ENCODE results near the gene GALNT17.

GALNT17 gene

GRCh38 chr7:71558806-71559613 is 427.1 kb downstream of the GALNT17 start:
- TF ChIP-seq CTCF (IDR thresholded peaks at IDR 0.05; ENCODE audit: extremely low read depth, missing control alignments): no peak
- DNase-seq (ENCODE audit: low spot score): no peak

- no peak for DNase-seq (ENCODE audit: low spot score)
- TF ChIP-seq CTCF (IDR thresholded peaks at IDR 0.05; ENCODE audit: extremely low read depth, missing control alignments): no peak
Measured at GRCh38 chr7:71560354-71560995, 428.5 kb downstream of the GALNT17 start.

- TF ChIP-seq CTCF (IDR thresholded peaks at IDR 0.05; ENCODE audit: extremely low read depth, missing control alignments): no peak
- no peak for DNase-seq (ENCODE audit: low spot score)
Measured at GRCh38 chr7:71563276-71563675, 431.3 kb downstream of the GALNT17 start.

GRCh38 chr7:71566376-71566775 is 434.4 kb downstream of the GALNT17 start:
- no peak for DNase-seq (ENCODE audit: low spot score)
- TF ChIP-seq CTCF (IDR thresholded peaks at IDR 0.05; ENCODE audit: extremely low read depth, missing control alignments): no peak

- TF ChIP-seq CTCF (IDR thresholded peaks at IDR 0.05; ENCODE audit: extremely low read depth, missing control alignments): no peak
- DNase-seq (ENCODE audit: low spot score): no peak
Measured at GRCh38 chr7:71566991-71567390, 435.0 kb downstream of the GALNT17 start.

- DNase-seq (ENCODE audit: low spot score): no peak
- TF ChIP-seq CTCF (IDR thresholded peaks at IDR 0.05; ENCODE audit: extremely low read depth, missing control alignments): no peak
Measured at GRCh38 chr7:71574153-71574860, 442.4 kb downstream of the GALNT17 start.

- TF ChIP-seq CTCF (IDR thresholded peaks at IDR 0.05; ENCODE audit: extremely low read depth, missing control alignments): no peak
- no peak for DNase-seq (ENCODE audit: low spot score)
Measured at GRCh38 chr7:71580027-71580426, 448.1 kb downstream of the GALNT17 start.

All from GM20000 (cell line).